GM21723 (cell line): ENCODE measurements around the gene FUCA1.
"Not testable (repeated sequence)": the region's sequence is repeated elsewhere in the genome, so short reads cannot be mapped to it uniquely, and the experiment has no call there.

Experiments
- ATAC-seq: cut with Tn5 transposase; IDR thresholded peaks from one replicate; pipeline ENCODE4 v1.9.1; 2021; ENCODE audit warnings: mild to moderate bottlenecking, moderate library complexity; ENCODE audit not compliant: unreplicated experiment

The FUCA1 gene

GRCh38 chr1:23867895-23868556, at the start of gene FUCA1:
FUCA1 (minus strand) TSS chr1:23868290; CDS start chr1:23868286, 4 bp downstream.
- ATAC-seq = peak; percentile 88

- ATAC-seq = no peak
Observed at GRCh38 chr1:23916209-23917131, 48.4 kb upstream of the FUCA1 start.

- ATAC-seq = no peak
Observed at GRCh38 chr1:23915466-23915865, 47.4 kb upstream of the FUCA1 start.

GRCh38 chr1:23914921-23915320, 46.8 kb upstream of the FUCA1 start:
- no peak for ATAC-seq

- ATAC-seq = no peak
Observed at GRCh38 chr1:23913212-23913880, 45.3 kb upstream of the FUCA1 start, which contains the start of gene CNR2. CNR2 (minus strand) TSS chr1:23913362; CDS start chr1:23875617, 37,745 bp downstream.

GRCh38 chr1:23911921-23912320, 43.8 kb upstream of the FUCA1 start:
- ATAC-seq = no peak

- ATAC-seq = no peak
Observed at GRCh38 chr1:23910553-23911246, 42.6 kb upstream of the FUCA1 start.

- no peak for ATAC-seq
Observed at GRCh38 chr1:23910144-23910543, 42.1 kb upstream of the FUCA1 start.

GRCh38 chr1:23909412-23909811, 41.3 kb upstream of the FUCA1 start:
- peak; percentile 21 for ATAC-seq

GRCh38 chr1:23908453-23909341, 40.6 kb upstream of the FUCA1 start:
- ATAC-seq = peak; percentile 19

- ATAC-seq = no peak
Observed at GRCh38 chr1:23906731-23907130, 38.6 kb upstream of the FUCA1 start.

- no peak for ATAC-seq
Observed at GRCh38 chr1:23905461-23906025, 37.5 kb upstream of the FUCA1 start.

- peak; percentile 40 for ATAC-seq
Observed at GRCh38 chr1:23904748-23905357, 36.8 kb upstream of the FUCA1 start.

- no peak for ATAC-seq
Observed at GRCh38 chr1:23903754-23904153, 35.7 kb upstream of the FUCA1 start.

- no peak for ATAC-seq
Observed at GRCh38 chr1:23902321-23903278, 34.5 kb upstream of the FUCA1 start.

GRCh38 chr1:23900017-23900416, 31.9 kb upstream of the FUCA1 start:
- not testable (repeated sequence) for ATAC-seq

GRCh38 chr1:23899070-23899469, 31.0 kb upstream of the FUCA1 start:
- ATAC-seq = no peak

- ATAC-seq = no peak
Observed at GRCh38 chr1:23897083-23897482, 29.0 kb upstream of the FUCA1 start.
